Activated B cell treated with CpG ODN at 0.5 μM for 24 hours (primary cell): ENCODE results near the gene SEMA3F. TPM values are rescaled to one million over a fixed set of nuclear protein-coding genes. Genes with fewer than 3 reads are reported as not detected.

ENCODE experiments used
- ATAC-seq: fragments of 200-7000 bp; cut with Tn5 transposase; one replicate; pipeline ENCODE4 v1.10.0; 2021; ENCODE audit warnings: low read depth, mild to moderate bottlenecking, moderate library complexity
- CTCF ChIA-PET: fragments of 350-600 bp; sonication (Branson Sonifier 250); formaldehyde crosslinking; loops from one replicate; lab custom pipeline; 2021; ENCODE audit warnings: antibody characterized with exemption; lab: Charles Lee
- POLR2A ChIA-PET: fragments of 350-600 bp; sonication (Branson Sonifier 250); formaldehyde crosslinking; loops from one replicate; lab custom pipeline; 2021; ENCODE audit warnings: antibody characterized with exemption; lab: Charles Lee
- DNase-seq: peaks from one replicate; pipeline ENCODE4 v3.0.0; 2022
- H3K27ac Mint-ChIP-seq: one replicate; pipeline ENCODE4 v1.8.0; 2020; ENCODE audit warnings: mixed read lengths
- H3K27me3 Mint-ChIP-seq: one replicate; pipeline ENCODE4 v1.8.0; 2021; ENCODE audit warnings: mixed read lengths
- H3K36me3 Mint-ChIP-seq: one replicate; pipeline ENCODE4 v1.8.0; 2021; ENCODE audit warnings: low read depth, mixed read lengths
- H3K4me1 Mint-ChIP-seq: one replicate; pipeline ENCODE4 v1.8.0; 2021; ENCODE audit warnings: mixed read lengths
- H3K4me3 Mint-ChIP-seq: one replicate; pipeline ENCODE4 v1.8.0; 2020; ENCODE audit warnings: mild to moderate bottlenecking, mixed read lengths
- H3K9me3 Mint-ChIP-seq: one replicate; pipeline ENCODE4 v1.8.0; 2020; ENCODE audit warnings: mixed read lengths
- intact Hi-C: fragments of 100-400 bp; cut with micrococcal nuclease; formaldehyde crosslinking; loops from one replicate; pipeline ENCODE4 v1.15.1; 2024
- total RNA-seq: library from RNA; stranded (reverse); gene quantifications from 2 replicates; pipeline ENCODE4 v1.2.3, GENCODE V29; 2022
- TF ChIP-seq, protein P1 (sequence below): fragments of 200-600 bp; IDR thresholded peaks from one replicate; pipeline ENCODE4 v1.8.0; 2022; ENCODE audit warnings: antibody characterized with exemption, mild to moderate bottlenecking

The SEMA3F gene
- total RNA-seq, 1 donor from 2014 or later, result not detected

DNA sequence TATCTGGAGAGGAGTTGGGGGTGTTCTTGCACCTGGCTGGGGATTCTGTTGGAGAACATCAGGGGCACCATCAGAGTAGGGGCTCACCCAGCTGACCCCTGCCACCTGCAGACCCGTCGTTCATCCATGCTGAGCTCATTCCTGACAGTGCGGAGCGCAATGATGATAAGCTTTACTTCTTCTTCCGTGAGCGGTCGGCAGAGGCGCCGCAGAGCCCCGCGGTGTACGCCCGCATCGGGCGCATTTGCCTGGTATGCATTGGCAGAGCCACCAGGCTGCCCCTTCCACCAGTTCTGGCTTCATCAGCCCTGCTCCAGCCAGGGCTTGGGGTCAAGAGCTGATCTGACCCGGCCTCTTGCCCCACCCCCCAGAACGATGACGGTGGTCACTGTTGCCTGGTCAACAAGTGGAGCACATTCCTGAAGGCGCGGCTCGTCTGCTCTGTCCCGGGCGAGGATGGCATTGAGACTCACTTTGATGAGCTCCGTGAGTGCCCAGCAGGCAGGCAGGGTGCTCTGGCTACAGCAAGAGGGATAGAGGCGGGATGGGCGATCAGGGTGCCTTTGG is 27.5 kb downstream of the SEMA3F start:
- Mint-ChIP-seq H3K36me3 (no peaks in the 10 kb centered on the region), H3K27ac (no peak overlapping the region), H3K4me1 (no peaks in the 10 kb centered on the region), H3K27me3 (peaks cover 4% of the 10 kb centered on the region), H3K4me3 (no peak overlapping the region), H3K9me3 (no peaks in the 10 kb centered on the region)
- CTCF ChIA-PET, result interaction anchor here (0.6 to 1.6 kb wide), 2 partner anchors 12 to 65 kb away, joined by 3 to 4 read pairs; no protein-coding TSS in a partner anchor
- ATAC-seq, result no peak
- TF ChIP-seq, protein P1, sequence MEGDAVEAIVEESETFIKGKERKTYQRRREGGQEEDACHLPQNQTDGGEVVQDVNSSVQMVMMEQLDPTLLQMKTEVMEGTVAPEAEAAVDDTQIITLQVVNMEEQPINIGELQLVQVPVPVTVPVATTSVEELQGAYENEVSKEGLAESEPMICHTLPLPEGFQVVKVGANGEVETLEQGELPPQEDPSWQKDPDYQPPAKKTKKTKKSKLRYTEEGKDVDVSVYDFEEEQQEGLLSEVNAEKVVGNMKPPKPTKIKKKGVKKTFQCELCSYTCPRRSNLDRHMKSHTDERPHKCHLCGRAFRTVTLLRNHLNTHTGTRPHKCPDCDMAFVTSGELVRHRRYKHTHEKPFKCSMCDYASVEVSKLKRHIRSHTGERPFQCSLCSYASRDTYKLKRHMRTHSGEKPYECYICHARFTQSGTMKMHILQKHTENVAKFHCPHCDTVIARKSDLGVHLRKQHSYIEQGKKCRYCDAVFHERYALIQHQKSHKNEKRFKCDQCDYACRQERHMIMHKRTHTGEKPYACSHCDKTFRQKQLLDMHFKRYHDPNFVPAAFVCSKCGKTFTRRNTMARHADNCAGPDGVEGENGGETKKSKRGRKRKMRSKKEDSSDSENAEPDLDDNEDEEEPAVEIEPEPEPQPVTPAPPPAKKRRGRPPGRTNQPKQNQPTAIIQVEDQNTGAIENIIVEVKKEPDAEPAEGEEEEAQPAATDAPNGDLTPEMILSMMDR, result no peak
- POLR2A ChIA-PET, result no interaction called here
- intact Hi-C loops, result no loop called here
- DNase-seq, result no peak

DNA sequence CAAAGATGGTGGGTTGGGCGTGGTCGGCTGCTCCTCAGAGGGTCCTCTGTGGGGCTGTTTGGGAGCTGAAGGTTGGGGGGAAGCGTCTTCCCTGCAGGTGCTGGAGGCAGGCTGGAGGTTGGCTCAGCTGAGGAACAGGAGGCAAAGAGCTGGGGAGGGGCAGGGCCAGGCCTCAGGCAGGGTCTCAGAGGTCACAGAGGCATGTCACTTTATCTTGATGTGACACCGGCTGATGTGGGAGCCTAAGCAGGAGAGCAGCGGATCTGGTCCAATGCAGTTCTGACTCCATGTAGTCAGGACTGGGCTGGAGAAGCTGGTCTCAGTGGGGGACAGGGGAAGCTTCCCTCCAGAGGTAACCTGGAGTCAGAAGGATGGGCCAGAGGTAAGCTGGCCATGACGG is 28.6 kb downstream of the SEMA3F start:
- H3K36me3 Mint-ChIP-seq, result no peaks in the 10 kb centered on the region
- H3K9me3 Mint-ChIP-seq, result no peaks in the 10 kb centered on the region
- DNase-seq (no peak), ATAC-seq (no peak)
- ChIA-PET POLR2A (no interaction called here), CTCF (interaction anchor here (0.6 to 1.6 kb wide), 2 partner anchors 11 to 88 kb away, joined by 3 read pairs; no protein-coding TSS in a partner anchor)
- intact Hi-C loops, result no loop called here
- TF ChIP-seq, protein P1, result no peak
- H3K27ac Mint-ChIP-seq, result no peak overlapping the region
- H3K4me1 Mint-ChIP-seq, result no peaks in the 10 kb centered on the region
- peaks cover 4% of the 10 kb centered on the region for H3K27me3 Mint-ChIP-seq
- no peak overlapping the region for H3K4me3 Mint-ChIP-seq

DNA sequence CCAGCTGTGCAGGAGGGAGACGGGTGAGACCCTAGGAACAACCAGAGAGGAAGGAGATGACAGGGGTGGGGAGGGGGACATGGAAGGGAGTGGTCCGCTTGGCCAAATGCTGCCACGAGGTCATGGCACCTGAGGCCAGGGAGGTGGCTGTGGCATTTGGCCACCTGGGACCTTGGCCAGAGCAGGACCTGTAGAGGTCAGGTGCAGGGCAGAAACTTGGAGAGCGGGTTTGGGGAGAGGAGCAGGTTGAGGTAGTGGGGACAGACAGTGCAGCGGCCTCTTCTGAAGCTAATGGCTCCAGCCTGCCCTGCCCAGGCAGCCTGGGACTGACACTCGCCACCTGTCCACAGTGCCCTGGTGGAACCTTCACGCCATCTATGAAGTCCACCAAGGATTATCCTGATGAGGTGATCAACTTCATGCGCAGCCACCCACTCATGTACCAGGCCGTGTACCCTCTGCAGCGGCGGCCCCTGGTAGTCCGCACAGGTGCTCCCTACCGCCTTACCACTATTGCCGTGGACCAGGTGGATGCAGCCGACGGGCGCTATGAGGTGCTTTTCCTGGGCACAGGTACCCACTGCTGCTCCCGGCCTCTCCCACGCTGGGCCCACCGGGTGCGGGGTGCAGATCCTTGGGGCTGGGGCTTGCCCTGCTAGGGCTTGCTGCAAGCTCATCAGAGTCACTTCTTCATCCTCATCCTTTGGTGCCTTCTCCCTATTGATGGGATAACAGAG is 29.3 kb downstream of the SEMA3F start:
- ATAC-seq, result no peak
- intact Hi-C loops, result no loop called here
- no peak overlapping the region for H3K4me3 Mint-ChIP-seq

DNA sequence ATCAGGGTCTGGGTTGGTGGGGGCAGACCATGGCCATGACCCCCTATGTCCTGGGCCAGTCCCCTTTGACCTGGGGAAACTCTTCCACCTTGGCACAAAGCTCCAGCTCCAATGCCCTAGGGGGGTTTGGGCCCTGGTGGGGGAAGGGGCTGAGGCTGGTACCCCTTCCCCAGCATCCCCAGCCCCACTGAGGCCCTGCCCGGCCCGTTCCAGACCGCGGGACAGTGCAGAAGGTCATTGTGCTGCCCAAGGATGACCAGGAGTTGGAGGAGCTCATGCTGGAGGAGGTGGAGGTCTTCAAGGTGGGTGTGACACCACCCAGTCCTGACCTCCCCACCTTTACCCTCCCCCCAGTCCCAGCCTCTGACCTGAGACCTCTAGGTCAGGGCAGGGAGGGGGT is 30.1 kb downstream of the SEMA3F start:
- Mint-ChIP-seq H3K27ac (no peak overlapping the region), H3K4me1 (no peaks in the 10 kb centered on the region), H3K27me3 (peaks cover 4% of the 10 kb centered on the region), H3K4me3 (no peak overlapping the region), H3K36me3 (no peaks in the 10 kb centered on the region), H3K9me3 (no peaks in the 10 kb centered on the region)
- TF ChIP-seq, protein P1, result no peak
- intact Hi-C loops, result no loop called here
- DNase-seq (no peak), ATAC-seq (no peak)
- ChIA-PET POLR2A (no interaction called here), CTCF (no interaction called here)

More for the DNA sequence above, 29.3 kb downstream of the SEMA3F start:
- no peak for DNase-seq
- Mint-ChIP-seq H3K27ac (no peak overlapping the region), H3K27me3 (peaks cover 4% of the 10 kb centered on the region), H3K4me1 (no peaks in the 10 kb centered on the region), H3K36me3 (no peaks in the 10 kb centered on the region), H3K9me3 (no peaks in the 10 kb centered on the region)
- TF ChIP-seq, protein P1, result no peak
- POLR2A ChIA-PET, result no interaction called here
- CTCF ChIA-PET, result interaction anchor here (0.6 kb wide), 1 partner anchor 88 kb away, joined by 3 read pairs; no protein-coding TSS in a partner anchor

DNA sequence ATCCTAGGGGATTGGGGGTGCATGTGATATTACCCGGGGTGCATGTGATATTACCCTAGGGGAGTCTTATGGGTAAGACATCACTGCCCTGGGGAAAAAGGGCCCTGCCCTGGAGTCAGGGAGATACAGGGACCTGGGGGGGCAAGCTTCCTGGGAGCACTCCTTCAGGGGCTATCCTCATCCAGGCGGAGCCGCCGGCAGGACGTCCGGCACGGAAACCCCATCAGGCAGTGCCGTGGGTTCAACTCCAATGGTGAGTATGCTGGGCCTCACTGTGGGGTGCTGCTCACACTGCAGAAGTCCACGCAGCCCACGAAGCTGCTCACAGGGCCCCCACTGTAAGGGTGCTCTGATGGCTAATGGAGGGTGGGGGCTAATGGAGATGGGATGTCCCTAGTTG is 31.0 kb downstream of the SEMA3F start:
- no peak overlapping the region for H3K4me3 Mint-ChIP-seq
- no peak for ATAC-seq
- POLR2A ChIA-PET, result no interaction called here
- no peaks in the 10 kb centered on the region for H3K4me1 Mint-ChIP-seq
- no peaks in the 10 kb centered on the region for H3K36me3 Mint-ChIP-seq
- CTCF ChIA-PET, result no interaction called here
- intact Hi-C loops, result no loop called here
- H3K27me3 Mint-ChIP-seq, result peaks cover 4% of the 10 kb centered on the region
- no peaks in the 10 kb centered on the region for H3K9me3 Mint-ChIP-seq
- no peak for DNase-seq
- H3K27ac Mint-ChIP-seq, result no peak overlapping the region
- TF ChIP-seq, protein P1, result no peak
